NCI-H526 (cell line): ENCODE data around the gene CD82.
"Not testable (repeated sequence)": the region's sequence is repeated elsewhere in the genome, so short reads cannot be mapped to it uniquely, and the experiment has no call there.

Experiments
- DNase-seq, 2 experiments: peaks; one replicate each; lab custom pipeline; 2025; lab: John Stamatoyannopoulos, UW

Gene CD82

DNA sequence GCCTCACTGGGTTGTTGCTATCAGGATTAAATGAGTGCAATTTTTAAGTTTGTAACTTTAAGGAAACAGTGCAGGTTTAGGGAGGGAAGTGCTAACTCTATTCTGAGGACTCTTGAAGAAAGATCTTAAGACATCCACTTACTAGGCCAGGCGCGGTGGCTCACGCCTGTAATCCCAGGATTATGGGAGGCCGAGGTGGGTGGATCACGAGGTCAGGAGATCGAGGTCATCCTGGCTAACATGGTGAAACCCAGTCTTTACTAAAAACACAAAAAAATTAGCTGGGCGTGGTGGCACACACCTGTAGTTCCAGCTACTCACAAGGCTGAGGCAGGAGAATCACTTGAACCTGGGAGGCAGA lies 5.5 kb upstream of the CD82 start:
- not testable (repeated sequence) for DNase-seq

DNA sequence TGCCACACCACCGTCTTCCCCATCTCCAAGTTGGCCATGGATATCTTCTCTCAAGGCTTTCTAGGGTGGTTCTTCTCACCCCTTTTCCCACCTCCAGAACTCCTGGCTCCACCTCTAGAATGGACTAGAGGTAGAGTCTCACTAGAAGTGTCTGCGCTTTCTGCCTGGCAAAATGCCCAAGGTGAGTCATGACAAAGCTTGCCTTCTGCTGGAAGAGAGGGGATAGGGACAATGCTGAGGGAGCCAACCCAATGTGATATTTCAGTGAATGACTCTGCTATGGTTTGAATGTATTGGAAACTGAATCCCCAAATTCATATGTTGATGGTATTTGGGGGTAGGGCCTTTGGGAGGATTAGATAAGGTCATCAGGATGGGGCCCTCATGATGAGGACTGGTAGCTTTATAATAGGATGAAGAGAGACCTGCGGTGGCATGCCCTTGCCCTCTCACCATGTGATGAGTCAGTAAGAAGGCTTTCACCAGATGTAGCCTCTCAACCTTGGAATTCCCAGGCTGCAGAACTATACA lies 4.1 kb upstream of the CD82 start:
- DNase-seq: no peak

DNA sequence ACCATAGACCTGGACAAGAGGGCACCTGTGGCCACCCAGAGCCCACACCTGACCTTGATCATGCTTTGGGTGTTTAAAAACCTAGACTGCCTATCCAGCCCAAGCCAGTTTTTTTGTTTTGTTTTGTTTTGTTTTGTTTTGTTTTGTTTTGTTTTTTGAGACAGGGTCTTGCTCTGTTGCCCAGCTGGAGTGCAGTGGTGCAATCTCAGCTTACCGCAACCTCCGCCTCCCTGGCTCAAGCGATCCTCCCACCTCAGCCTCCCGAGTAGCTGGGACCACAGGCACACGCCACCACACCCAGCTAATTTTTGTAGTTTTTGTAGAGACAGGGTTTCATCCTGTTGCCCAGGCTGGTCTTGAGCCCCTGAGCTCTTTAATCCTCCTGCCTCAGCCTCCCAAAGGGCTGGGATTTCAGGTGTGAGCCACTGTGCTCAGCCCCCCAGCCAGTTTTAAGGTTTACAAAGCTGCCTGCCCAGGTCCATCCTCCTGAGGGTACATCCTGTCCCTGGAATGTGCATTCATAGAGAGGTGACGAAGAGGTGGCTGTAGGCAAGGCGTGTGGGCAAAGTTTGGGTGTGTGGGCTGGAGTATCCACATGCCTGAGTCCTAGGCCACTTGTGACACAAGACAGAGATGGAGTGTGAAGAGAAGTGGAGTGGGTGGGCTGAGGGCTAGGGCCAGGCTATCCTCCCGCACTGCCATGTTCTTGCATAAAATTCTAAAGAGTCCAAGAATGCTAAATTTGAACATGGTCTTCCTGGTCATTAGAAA lies 3.3 kb upstream of the CD82 start:
- no peak for DNase-seq

DNA sequence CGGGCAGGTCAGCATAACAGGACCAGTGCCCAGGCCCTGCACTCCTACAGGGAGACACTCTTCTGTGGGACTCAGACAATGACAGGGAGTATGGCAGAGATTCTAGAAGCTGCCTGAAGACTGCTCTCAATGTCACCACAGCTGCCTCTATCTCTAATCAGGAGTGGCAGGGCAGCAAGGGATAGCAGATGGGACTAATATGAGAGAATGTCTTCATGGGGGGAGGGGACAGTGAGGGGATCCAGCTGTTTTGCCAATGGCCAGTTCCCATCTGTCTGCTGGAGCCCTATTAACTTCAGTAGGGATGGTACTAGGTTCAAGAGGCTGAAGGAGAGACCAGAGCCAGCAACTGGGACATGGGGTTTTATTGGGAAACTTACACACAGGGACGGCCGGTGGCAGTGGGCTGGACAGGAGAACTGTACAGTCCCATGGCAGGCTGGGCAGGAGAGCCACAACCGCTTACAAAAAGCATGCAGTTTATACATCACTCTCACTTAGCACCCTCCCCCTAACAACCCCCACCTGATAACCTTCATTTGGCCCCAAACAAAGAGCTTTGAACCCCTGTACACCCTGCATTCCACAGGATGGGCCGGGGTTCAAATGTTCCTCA lies 2.5 kb upstream of the CD82 start:
- no peak for DNase-seq

DNA sequence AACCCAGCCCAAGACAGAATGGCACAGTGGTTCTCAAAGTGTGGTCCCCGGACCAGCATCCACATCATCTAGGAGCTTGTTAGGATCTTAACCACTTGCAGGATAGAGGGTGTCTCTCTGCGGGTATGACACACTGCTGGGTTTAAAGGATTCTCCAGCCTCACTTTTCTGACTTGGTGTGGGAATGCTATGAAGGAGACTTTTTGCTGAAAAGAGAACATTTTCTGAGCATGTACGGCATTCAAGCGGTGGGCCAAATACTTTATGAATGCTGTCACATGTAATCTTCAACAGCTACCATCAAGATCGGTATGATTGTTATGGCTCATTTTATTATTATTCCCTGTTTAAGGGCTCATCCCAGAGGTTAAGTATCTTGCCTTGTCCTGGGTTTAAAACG lies 1.8 kb upstream of the CD82 start:
- no peak for DNase-seq

- peak in 1 of 2 experiments; percentile 49 for DNase-seq
These were observed 1.3 kb upstream of the CD82 start for GRCh38 chr11:44564166-44564565.

GRCh38 chr11:44564670-44565210 lies 723 bp upstream of the CD82 start:
- DNase-seq: peak; percentile 53 to 72

GRCh38 chr11:44565953-44566949 lies 788 bp downstream of the CD82 start:
- peak in 1 of 2 experiments; percentile 67 for DNase-seq

GRCh38 chr11:44566952-44567875 lies 1.8 kb downstream of the CD82 start:
- DNase-seq: no peak

DNA sequence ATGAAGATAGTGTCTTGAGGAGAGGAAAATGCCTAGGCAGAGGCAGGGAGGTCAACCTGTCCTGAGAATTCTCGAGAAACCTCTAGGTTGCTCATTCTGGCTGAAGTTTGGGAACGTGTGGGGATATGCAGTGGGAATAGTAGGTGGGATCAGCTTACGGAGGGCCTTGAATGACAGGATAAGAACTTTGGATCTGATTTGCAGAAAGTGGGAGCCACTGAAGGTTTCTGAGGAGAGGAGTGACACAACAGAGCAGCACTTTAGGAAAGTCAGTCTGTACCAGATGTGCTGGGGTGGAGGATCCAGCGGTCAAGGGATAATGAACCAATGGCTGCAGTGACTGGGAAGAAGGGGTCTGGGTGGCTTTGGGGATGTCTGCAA lies 2.4 kb downstream of the CD82 start:
- DNase-seq: no peak

GRCh38 chr11:44568331-44568657 lies 2.8 kb downstream of the CD82 start:
- DNase-seq: no peak

- no peak for DNase-seq
These were observed 3.4 kb downstream of the CD82 start for GRCh38 chr11:44568658-44569473.

DNA sequence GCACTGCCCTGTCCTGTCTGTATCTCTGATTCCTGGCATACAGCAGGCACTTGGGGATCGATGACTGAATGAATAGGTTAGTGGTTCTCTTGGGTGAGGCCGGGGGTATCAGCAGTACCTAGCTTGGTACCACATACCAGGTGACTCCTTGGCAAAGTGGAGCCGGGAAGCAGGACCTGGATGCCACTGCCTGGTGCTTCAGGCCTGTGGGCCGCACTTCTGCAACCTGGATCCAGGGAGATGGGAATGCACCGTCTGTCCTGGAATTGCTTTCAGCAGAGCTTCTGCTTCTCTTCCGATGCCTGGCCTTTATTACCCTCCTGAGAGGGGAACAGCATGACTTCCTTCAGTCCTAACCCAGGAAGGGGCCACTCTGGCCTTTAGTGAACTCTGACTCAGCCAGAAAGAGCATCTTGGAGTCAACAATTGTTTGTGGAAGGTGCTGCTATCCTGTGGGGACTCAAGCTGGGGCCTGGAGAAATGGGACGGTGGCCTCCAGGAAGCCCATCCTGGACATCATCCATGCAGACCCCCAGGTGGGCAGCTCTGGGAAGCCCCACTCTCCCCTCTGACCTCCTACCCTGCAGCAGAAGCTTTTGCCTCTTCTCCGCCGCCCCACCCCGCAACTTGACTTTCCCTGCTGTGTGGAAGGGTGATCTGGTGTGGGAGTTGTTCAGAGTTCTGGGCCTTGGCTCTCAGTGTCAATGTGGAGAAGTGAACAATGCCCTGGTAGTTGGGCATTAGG lies 5.1 kb downstream of the CD82 start:
- DNase-seq: no peak

- no peak for DNase-seq
These were observed 6.4 kb downstream of the CD82 start for GRCh38 chr11:44571871-44572270.

- DNase-seq: no peak
These were observed 7.0 kb downstream of the CD82 start for GRCh38 chr11:44572436-44572835.

DNA sequence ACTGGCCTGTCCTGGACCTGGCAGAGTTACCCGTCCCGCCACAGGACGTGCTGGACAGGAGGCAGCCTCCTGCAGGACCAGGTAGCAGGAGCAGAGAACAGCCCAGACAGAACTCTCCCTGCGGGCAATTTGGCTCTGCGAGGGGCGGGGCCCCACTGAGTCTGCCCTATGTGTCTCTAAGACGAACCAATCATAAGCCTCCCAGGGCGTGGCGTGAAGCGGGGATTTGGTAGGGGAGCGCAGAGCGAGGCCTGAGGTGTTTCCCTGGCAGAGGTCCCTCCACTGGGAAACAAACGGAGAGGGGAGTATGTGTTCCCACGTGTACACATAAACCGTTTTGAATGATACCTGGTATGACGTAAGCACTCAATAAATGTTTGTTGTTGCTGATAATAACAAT lies 7.4 kb downstream of the CD82 start:
- DNase-seq: no peak

GRCh38 chr11:44573333-44573732 lies 7.9 kb downstream of the CD82 start:
- DNase-seq: no peak

- no peak for DNase-seq
These were observed 9.3 kb downstream of the CD82 start for GRCh38 chr11:44574610-44575287.

DNA sequence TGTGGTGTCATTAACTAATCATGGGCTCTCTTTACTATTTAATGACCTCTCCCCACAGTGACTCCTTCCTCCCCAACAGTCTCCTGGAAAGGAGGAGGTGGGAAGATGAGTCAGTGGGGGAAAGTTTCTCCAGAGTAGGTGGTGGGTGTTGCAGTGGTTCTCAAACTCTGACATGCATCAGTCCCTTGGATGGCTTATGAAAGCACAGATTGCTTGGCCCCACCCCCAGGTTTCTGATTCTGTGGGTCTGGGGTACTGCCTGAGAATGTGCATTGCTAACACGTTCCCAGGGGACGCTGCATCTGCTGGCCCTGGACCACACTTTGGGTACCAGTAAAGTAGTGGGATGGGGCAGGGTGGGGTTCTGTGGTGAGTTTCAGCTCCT lies 9.8 kb downstream of the CD82 start:
- no peak for DNase-seq
